Stimulated activated CD8-positive, alpha-beta memory T cell treated with anti-CD3 and anti-CD28 coated beads, Interleukin-2, amount 100 ng/mL, for 48 hours (primary cell): ENCODE measurements around the gene SYNM.
"Not testable (repeated sequence)": the region's sequence is repeated elsewhere in the genome, so short reads cannot be mapped to it uniquely, and the experiment has no call there.

Experiments
- DNase-seq, 2 donors: peaks; one replicate each; pipeline ENCODE4 v3.0.0-alpha.2; 2020; ENCODE audit warnings: low read depth in 2 of 2

The SYNM gene

DNA sequence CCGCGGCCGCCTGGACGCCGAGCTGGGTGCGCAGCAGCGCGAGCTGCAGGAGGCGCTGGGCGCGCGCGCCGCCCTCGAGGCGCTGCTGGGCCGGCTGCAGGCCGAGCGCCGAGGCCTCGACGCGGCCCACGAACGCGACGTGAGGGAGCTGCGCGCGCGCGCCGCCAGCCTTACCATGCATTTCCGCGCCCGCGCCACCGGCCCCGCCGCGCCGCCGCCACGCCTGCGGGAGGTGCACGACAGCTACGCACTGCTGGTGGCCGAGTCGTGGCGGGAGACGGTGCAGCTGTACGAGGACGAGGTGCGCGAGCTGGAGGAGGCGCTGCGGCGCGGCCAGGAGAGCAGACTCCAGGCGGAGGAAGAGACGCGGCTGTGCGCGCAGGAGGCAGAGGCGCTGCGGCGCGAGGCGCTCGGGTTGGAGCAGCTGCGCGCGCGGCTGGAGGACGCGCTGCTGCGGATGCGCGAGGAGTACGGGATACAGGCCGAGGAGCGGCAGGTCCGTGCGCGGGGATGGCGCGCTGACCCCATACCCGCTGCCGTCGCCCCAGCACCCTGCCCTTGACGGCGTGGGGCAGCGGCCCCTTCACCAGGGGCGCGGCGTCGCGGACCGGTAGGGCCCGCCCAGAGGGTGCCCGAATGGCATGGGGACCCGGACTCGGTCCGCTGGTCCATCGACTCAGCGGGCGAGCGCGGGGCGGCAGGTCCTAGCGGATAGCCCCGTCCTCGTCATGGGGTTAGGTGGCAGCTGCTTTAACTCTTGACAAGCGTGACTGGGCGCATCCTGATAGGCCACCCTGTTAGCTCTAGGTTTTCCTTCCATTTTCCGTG lies 848 bp downstream of the SYNM start:
- DNase-seq: peak in 1 of 2 donors; percentile 17

DNA sequence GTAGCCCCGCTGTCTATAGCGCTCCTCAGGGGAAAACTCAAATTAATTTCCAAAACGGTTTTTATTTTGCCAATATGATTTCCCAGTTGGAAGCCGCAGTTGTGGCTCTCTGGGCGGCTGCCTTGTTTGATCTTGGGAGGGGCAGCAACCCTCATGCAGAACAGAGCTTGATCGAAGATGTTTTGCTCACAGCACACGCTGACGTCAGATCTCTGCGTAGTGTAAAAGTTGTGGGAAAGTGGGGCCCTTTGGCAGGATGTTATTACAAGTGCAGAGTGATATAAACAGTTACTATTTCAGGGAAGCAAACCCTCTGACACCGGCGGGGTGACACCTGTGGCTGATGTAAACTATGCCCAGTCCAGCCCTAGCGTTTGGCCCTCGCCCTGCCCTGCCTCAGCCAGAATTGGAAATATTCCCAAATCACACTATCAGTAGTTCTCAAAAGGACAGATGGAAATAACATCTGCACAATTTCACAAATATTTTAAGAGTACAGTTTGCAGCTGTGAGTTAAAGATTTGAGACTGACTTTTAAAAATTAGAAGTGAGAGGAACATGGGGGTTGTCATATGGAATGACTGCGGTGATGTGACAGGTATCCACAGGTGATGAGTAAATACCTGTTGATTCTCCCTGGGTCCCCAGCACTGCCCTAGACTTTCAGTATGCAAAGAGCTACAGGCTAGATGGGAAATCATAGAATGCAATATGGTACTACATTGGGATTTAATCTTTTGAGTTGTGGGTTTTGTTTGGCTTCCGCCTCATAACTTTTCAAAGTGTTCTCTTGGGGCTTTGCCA lies 1.7 kb downstream of the SYNM start:
- DNase-seq: no peak

GRCh38 chr15:99108993-99109392 lies 4.1 kb downstream of the SYNM start:
- no peak for DNase-seq

DNA sequence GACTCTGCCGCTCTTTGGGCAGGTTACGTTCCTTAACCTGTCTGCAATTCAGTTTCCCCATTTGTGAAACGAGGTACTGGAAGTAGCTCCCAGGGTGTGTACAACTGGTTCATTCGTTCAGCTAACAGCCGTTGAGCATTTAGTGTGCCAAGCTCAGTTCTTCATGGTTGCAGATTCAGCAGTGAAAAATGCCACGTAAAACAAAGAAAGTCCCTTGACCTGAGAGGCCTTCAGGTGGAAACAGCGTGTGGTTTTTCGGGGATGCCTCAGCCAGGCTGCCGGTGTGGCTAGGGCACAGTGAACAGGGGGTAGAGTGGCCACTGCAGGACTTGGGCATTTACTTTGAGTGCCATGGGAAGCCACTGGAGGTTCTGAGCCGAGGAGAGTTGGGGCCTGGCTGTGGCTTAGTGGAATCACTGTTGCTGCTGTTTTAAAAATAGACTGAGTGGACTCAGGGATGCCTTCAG lies 4.7 kb downstream of the SYNM start:
- DNase-seq: no peak

GRCh38 chr15:99110093-99110492 lies 5.2 kb downstream of the SYNM start:
- DNase-seq: no peak

GRCh38 chr15:99110581-99111320 lies 5.9 kb downstream of the SYNM start:
- DNase-seq: no peak

- DNase-seq: not testable (repeated sequence)
These were observed 6.8 kb downstream of the SYNM start for GRCh38 chr15:99111641-99112040.

GRCh38 chr15:99113547-99114271 lies 8.8 kb downstream of the SYNM start:
- DNase-seq: no peak

DNA sequence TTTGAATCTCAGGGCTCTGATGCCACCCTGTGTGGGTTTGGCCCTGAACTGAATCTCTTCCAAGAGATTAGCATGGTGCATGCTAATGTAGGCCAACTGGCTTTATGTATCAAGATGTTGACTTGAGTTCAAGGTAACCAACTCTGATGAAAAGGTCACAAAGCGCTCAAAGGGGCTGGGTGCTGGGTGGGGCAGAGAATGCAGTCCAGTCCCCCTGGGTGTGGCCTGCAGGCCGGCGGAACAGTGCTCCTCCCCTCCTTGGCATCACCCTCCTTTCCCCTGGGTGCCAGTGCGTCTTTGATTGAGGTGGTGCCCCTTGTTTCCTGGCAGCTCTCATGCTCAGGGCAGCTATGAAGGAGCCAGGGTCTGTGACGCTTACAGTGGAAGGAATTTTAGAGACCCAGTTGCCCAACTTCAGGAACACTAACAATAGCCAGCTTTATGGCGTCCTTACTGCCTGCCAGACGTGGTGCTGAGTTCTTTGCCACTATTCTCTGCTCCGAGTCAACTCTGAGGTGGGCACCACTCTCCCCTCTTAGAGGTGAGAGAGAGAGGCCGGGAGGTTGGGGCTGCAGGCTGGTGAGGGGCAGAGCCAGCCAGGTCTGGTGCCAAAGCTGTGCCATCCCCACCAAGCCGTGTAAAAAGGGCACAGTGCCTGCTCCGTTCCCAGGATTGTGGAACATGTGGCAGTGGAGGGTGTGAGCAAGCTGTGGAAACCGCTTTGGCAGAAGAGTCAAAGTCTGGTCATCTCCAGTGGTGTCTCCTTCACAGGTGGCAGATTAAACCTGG lies 9.8 kb downstream of the SYNM start:
- DNase-seq: no peak

GRCh38 chr15:99115300-99116215 lies 10.7 kb downstream of the SYNM start:
- DNase-seq: no peak

DNA sequence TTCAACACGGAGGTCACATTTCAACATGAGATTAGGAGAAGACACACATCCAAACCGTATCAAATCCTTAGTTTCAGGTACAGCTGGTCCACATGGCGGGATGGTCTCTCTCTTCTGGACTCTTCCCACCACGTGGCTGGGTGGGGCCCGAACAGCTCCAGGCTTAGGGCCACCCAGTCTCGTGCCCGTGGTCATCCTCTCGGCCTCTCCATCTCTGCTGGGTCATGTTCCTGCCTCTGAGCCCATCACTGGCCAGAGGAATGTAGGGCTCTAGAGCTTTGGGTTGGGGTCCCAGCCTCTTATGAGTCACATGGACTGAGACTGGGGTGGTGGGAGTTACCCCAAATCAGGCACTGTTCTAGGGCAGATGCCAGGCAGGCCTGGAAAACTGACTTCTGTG lies 12.2 kb downstream of the SYNM start:
- DNase-seq: no peak

- DNase-seq: no peak
These were observed 12.8 kb downstream of the SYNM start for GRCh38 chr15:99117563-99118257.

- DNase-seq: no peak
These were observed 13.4 kb downstream of the SYNM start for GRCh38 chr15:99118258-99118632.

- DNase-seq: no peak
These were observed 14.1 kb downstream of the SYNM start for GRCh38 chr15:99118801-99119546.

DNA sequence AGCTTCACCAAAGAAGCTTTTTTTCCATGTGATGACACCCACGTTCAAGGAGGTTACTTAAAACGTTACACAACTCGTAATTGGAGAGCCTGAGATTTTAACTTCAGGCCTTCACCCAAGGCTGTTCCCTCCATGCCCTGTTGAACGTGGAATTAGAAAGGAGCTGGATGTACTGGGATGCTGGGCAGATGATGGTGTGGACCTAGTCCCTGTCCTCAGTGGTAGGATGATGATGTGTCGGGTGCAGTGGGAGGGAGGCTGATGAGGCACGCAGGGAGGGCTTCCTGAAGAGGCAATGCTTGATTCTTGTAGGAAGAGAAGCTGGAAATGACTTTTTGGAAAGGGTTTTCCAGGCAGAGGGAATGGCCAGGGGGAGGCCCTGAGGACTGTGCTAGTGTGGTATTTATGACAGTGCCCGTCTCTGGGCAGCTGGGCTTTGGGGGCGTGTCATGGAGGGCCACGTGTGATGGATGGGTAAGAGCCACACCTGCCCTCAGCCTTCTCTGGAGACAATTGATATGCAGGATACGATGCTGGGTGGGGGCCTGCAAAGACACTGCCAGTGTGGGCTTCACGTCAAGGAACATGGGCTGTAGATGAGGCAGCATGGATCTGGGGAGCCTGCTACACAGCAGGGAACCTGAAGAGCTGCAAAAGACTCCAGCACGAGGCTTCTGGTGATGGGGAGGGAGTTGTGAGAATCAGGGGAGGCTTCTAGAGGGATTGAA lies 15.3 kb downstream of the SYNM start:
- no peak for DNase-seq

GRCh38 chr15:99121207-99121606 lies 16.3 kb downstream of the SYNM start:
- DNase-seq: no peak

- DNase-seq: no peak
These were observed 17.0 kb downstream of the SYNM start for GRCh38 chr15:99121691-99122410.
